NB4 (cell line): ENCODE measurements around the gene MOGAT2.

Source experiments
- MYC ChIP-seq: IDR thresholded peaks from 2 replicates; pipeline ENCODE4 v1.6.1; 2011; ENCODE audit warnings: low read depth, low read length
- POLR2A ChIP-seq: IDR thresholded peaks from 2 replicates; pipeline ENCODE4 v1.6.1; 2011; ENCODE audit warnings: mild to moderate bottlenecking; ENCODE audit not compliant: insufficient read length; ENCODE audit errors: extremely low read depth
- TF ChIP-seq, protein P1 (sequence below): IDR thresholded peaks from one replicate; pipeline ENCODE4 v1.5.1; 2012; ENCODE audit warnings: low read depth, low read length
- TF ChIP-seq, protein P2 (sequence below): IDR thresholded peaks from 2 replicates; pipeline ENCODE4 v1.6.1; 2011; ENCODE audit warnings: low read depth, low read length

DNA sequence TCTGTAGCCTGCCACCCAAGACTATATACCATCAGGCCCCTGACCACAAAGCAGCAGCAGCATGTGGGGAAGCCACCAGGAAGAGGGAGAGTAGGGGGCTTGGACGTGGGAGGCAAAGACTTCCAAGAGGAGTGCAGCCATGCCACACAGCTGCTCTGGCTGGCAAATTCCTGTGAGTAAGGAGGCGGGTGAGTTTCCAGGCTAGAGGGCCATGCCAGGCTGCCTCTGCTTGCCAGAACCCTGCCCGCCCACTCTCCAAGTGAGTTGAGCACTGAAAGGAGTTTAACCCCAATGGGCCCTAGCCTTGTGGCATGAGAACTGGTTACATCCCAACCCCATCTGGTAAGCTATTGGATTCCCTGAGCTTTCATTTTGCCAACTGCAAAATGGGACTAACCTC is 46.2 kb downstream of the MOGAT2 start:
- TF ChIP-seq, protein P1, sequence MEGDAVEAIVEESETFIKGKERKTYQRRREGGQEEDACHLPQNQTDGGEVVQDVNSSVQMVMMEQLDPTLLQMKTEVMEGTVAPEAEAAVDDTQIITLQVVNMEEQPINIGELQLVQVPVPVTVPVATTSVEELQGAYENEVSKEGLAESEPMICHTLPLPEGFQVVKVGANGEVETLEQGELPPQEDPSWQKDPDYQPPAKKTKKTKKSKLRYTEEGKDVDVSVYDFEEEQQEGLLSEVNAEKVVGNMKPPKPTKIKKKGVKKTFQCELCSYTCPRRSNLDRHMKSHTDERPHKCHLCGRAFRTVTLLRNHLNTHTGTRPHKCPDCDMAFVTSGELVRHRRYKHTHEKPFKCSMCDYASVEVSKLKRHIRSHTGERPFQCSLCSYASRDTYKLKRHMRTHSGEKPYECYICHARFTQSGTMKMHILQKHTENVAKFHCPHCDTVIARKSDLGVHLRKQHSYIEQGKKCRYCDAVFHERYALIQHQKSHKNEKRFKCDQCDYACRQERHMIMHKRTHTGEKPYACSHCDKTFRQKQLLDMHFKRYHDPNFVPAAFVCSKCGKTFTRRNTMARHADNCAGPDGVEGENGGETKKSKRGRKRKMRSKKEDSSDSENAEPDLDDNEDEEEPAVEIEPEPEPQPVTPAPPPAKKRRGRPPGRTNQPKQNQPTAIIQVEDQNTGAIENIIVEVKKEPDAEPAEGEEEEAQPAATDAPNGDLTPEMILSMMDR: no peak
- TF ChIP-seq POLR2A (no peak), MYC (no peak)
- TF ChIP-seq, protein P2, sequence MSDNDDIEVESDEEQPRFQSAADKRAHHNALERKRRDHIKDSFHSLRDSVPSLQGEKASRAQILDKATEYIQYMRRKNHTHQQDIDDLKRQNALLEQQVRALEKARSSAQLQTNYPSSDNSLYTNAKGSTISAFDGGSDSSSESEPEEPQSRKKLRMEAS: no peak
